Vagina (tissue), 2 donors: ENCODE data around the gene TDG.

ENCODE experiments used
- CTCF ChIP-seq, 3 experiments: fragments of 450-650 bp in 2 of 3; fragments of 200-600 bp in 1 of 3; sonication (generic) in 1 of 3; IDR thresholded peaks; one replicate each; pipeline ENCODE4 v1.5.1; 2017 to 2019; ENCODE audit warnings: antibody characterized with exemption in 3 of 3, mild to moderate bottlenecking in 2 of 3, moderate library complexity in 2 of 3
- POLR2AphosphoS5 ChIP-seq, 2 donors: sonication (generic); formaldehyde crosslinking; IDR thresholded peaks; one replicate each; pipeline ENCODE4 v1.9.0; 2017; ENCODE audit warnings: antibody characterized with exemption in 2 of 2, mild to moderate bottlenecking in 2 of 2, low read depth in 1 of 2; ENCODE audit not compliant: insufficient read depth in 1 of 2

DNA sequence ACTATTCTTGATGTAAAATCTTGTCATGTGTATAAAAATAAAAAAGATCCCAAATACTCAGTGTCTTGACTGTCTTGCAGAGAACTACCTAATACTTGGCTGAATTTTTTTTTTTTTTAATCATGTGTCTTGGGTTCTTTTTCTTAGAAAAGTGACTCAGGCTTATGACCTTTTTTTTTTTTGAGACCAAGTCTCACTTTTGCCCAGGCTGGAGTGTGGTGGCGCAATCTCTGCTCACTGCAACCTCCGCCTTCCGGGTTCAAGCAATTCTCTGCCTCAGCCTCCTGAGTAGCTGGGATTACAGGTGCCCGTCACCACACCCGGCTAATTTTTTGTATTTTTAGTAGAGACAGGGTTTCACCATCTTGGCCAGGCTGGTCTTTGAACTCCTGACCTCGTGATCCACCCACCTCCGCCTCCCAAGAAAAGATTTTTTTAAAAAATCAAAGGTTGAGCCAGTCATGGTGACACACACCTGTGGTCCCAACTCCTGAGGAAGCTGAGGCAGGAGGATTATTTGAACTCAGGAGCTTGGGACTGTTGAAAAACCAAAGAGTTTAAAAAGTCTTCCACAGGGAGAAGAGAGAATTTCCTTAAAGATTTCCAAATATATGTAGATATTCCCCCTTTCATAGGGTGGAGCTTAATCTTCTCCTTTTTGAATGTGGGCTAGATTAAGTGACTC lies 17.7 kb upstream of the TDG start:
- TF ChIP-seq CTCF (IDR thresholded peaks at IDR 0.05) = no peak
- TF ChIP-seq POLR2AphosphoS5 (IDR thresholded peaks at IDR 0.05; ENCODE audit: insufficient read depth in 1 of 2, low read depth in 1 of 2) = no peak
